ENCODE results near the gene SORCS1. TPM values are rescaled to one million over a fixed set of nuclear protein-coding genes. Genes with fewer than 3 reads are reported as not detected.

The SORCS1 gene
- total RNA-seq, 1 experiment from 2014 or later: 1.7 TPM

GRCh38 chr10:106707657-106708056 is 456.8 kb downstream of the SORCS1 start:
- no peaks in the 10 kb centered on the region for H4K20me1 ChIP-seq (ENCODE audit: control insufficient read depth, insufficient read depth, insufficient read length)
- Mint-ChIP-seq H3K4me1 (peaks cover 36 to 38% of the 10 kb centered on the region in 2 experiments), H3K27ac (peak overlapping the region in 2 of 3 experiments; percentile 71 to 94; a peak in 5 of 7 replicates), H3K36me3 (ENCODE audit: insufficient read depth in 1 of 3, low read depth in 3 of 3) (peaks cover 0 to 9% (median 5%) of the 10 kb centered on the region in 3 experiments; a peak in 3 of 7 replicates), H3K9me3 (peaks cover 4 to 5% of the 10 kb centered on the region in 2 experiments; a peak in 3 of 5 replicates), H3K27me3 (ENCODE audit: low read depth) (peaks cover 10% of the 10 kb centered on the region), H3K4me3 (peak overlapping the region in 1 of 2 experiments; percentile 47; a peak in 2 of 5 replicates)
- no peak overlapping the region for H3K56ac ChIP-seq (ENCODE audit: insufficient read length, low read depth, low read length)
- peaks cover 4% of the 10 kb centered on the region; the same call in 1 of the 2 replicates for H3K4me1 ChIP-seq (ENCODE audit: insufficient read depth, low read length)
- no peak overlapping the region for H3K9ac ChIP-seq (ENCODE audit: extremely low read depth, insufficient read length, low read length)
- no peak overlapping the region for H3K23ac ChIP-seq (ENCODE audit: insufficient read length, low read depth, low read length)
- H3K18ac ChIP-seq (ENCODE audit: insufficient read length, low read depth, low read length): no peak overlapping the region
- no peak overlapping the region for H4K8ac ChIP-seq (replicated peaks; ENCODE audit: insufficient read length, low read depth, low read length)
- no peak overlapping the region for H2BK20ac ChIP-seq (ENCODE audit: low read depth, low read length, poor library complexity, severe bottlenecking)
- H3K23me2 ChIP-seq (ENCODE audit: insufficient read length, low read depth, low read length, poor library complexity, severe bottlenecking): no peaks in the 10 kb centered on the region
- peak overlapping the region; percentile 12 for H3K4me2 ChIP-seq (ENCODE audit: insufficient read depth, insufficient read length, low read length)
- H3K4ac ChIP-seq (ENCODE audit: low read depth, low read length): no peak overlapping the region
- no peak overlapping the region for H2BK120ac ChIP-seq (ENCODE audit: low read depth, low read length, poor library complexity, severe bottlenecking)
- H3K27ac ChIP-seq (ENCODE audit: insufficient read length, low read depth, low read length): no peak overlapping the region
- H2BK12ac ChIP-seq (ENCODE audit: insufficient read length, low read depth, low read length): no peak overlapping the region
- H3T11ph ChIP-seq (ENCODE audit: low read length): no peak overlapping the region
- H2AK5ac ChIP-seq (ENCODE audit: insufficient read length, low read length): no peak overlapping the region
- TF ChIP-seq CTCF (conservative IDR thresholded peaks at IDR 0.05): no peak
- H4K5ac ChIP-seq (ENCODE audit: insufficient read length, low read depth, low read length): no peak overlapping the region
- no peaks in the 10 kb centered on the region for H3K9me3 ChIP-seq (ENCODE audit: control insufficient read depth, low read depth, low read length)
- no CpG with 5 or more reads among the region's 3 CpGs for WGBS (ENCODE audit: extremely low coverage, insufficient read length, low lambda C conversion rate)
- H2BK5ac ChIP-seq (ENCODE audit: insufficient read length, low read length): no peak overlapping the region
- no peak overlapping the region for H3K14ac ChIP-seq (ENCODE audit: insufficient read depth, low read length)
- no peak overlapping the region for H2BK15ac ChIP-seq (ENCODE audit: low read depth, low read length)
- H3K79me1 ChIP-seq (ENCODE audit: insufficient read depth, low read depth, low read length, poor library complexity, severe bottlenecking): no peaks in the 10 kb centered on the region
- H3K79me2 ChIP-seq (ENCODE audit: insufficient read depth, low read length): no peaks in the 10 kb centered on the region
- no peaks in the 10 kb centered on the region for H3K27me3 ChIP-seq (ENCODE audit: insufficient read depth, low read length)
- no peak overlapping the region for H2AFZ ChIP-seq (ENCODE audit: low read length)
- peak; percentile 38 for DNase-seq
- H4K91ac ChIP-seq (ENCODE audit: insufficient read length, low read depth, low read length): no peak overlapping the region

Data from H9 (cell line).